ENCODE data around the gene TUBA4A.

DNA sequence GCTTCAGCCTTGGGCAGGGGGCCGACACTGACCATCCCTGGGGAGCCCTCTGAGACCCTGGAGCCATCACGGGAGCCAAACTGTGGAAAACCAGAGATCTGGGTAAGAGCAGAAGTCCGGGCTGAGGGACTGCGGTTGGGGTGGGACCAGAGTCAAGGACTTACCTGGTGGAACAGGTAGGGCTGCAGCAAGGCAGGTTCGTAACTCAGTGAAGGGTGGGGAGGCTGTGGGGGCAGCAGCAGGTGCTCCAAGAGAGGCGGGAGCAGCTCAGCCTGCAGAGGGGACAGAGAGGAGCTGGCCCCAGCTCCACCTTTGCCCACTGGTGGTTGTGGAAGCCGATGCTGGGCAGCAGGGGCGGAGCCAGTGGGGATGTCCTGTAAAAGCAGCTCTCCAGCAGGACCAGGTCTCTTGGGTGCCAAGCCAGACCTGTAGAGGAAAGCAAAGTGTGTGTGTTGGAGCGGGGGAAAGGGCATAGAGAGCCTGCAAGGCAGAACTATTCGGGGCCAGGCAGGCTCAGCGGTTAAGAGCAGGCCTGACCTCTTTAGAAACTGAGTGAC is 48.8 kb upstream of the TUBA4A start:
- TF ChIP-seq POLR2A (IDR thresholded peaks at IDR 0.05; ENCODE audit: low read depth, low read length) (no peak), TAF1 (IDR thresholded peaks at IDR 0.05; ENCODE audit: low read depth, low read length) (no peak), POU2F2 (IDR thresholded peaks at IDR 0.05; ENCODE audit: low read depth, low read length) (no peak)

All from GM12891 (cell line).